Stimulated activated CD4-positive, alpha-beta T cell treated with anti-CD3 and anti-CD28 coated beads, Interleukin-15, amount 100 ng/mL, for 24 hours (primary cell): ENCODE measurements around the gene CHAC1.

Experiments
- DNase-seq: peaks from one replicate; pipeline ENCODE4 v3.0.0-alpha.2; 2020

CHAC1 gene

DNA sequence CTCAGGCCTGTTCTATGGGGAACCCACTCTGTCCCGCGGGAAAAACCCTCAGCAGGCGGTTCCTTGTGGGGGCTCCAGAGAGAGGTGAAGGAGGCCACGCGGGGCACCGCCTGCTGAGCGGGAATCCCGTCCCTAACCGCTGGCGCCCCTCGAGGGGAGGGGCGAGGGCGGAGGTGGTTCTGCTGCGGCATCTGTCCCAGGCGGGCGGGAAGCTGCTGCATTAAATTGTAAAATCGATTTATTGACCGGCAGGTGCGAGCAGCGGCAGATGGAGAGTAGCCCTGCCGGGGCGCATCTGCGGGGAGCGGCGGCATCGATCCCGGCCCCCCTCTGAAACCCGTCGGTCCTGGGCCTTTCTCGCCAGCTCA is 27.8 kb upstream of the CHAC1 start:
- DNase-seq, result no peak

DNA sequence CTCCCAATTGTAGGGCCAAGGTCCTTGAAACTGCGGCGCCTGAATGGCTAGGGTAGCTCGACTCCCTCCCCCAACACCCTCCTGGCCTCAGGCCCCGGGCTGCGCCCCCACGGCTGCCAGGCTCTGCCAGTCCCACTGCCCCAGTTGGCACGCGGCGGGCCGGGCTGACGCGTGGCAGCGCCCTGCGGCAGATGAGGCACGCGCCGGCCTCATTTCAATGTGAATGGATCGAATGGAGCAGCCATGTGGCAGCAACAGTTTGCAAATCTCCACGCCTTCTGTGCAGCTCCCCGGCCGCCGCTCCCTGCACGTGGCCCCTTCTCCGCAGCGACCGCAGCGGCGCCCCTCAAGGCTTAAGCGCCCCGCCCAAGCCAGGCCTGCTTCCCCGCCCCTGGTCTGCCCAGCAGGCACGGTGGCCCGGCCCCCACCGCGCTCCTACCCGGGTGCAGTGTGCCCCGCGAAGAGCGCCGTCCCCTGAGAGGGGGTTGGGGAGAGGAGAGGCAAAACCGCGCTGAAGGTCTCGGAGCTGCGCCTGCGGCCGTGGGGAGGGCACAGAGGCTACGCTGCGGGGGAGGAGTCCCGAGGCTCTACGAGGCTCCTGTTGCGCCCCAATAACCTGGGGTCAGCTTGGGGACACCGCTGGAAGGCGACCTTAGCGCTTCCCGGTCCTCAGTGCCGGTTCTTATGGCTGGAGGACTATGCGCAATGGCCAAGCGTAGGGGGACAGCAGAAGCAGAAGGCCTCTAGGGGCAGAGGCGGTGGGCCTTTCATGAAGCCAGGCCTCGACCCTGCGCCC is 27.2 kb upstream of the CHAC1 start:
- peak; percentile 31 for DNase-seq

DNA sequence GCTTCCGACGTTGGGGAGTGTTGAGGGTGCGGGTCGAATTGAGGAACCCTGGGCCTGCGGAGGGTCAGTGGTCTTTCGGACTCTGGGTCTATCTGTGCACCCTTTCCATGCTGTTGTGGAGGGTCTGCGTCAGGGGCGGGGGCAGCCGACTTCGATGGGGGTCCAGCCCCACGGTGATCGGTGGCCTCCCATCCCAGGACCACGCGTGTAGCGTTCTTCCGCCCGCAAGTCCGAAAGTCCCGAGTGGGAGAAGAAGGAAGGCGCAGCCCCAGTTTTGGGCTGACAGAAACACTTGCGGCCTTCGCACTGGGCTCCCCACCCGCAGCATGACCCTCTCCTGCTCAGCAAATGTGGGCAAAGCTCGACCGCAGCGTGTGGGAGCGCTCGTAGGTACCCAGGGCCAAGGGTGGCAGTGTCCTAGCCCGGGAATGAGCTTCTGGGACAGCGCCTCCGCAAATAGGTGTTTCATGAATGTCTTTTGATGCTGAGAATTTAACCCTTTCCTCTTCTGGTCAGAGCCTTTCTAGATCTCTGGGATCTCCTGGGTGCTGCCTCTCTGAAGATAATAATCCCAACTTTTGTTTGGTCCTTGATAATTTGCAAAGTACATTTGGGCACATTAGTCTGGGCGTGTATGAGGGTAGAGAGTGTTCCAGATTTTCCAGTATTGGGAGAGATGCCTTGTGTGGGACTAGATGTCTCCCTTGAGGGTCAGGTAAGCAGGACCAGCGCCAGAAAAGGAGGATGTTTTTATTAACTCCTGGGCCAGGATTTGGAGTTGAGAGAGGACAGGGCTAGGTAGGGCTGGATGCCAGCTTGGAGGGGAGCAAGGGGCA is 26.4 kb upstream of the CHAC1 start:
- no peak for DNase-seq

DNA sequence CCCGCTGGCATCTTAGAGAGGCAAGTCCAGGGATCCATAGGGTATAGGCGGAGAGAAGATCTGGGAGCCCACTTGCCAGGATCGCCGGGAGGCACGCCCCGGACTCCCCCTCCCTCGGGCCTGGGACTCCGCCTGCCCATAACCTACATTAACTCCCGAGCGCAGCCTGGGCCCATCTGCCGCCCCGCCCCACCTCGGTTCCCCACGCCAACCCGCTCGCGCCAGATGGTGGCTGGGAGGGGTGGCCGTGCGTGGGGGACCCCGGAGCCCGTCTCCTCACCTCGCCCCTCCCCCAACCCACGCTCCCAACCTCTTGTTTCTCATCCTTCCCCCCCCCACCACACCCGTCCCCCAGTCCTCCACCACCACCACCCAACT is 25.8 kb upstream of the CHAC1 start:
- no peak for DNase-seq

DNA sequence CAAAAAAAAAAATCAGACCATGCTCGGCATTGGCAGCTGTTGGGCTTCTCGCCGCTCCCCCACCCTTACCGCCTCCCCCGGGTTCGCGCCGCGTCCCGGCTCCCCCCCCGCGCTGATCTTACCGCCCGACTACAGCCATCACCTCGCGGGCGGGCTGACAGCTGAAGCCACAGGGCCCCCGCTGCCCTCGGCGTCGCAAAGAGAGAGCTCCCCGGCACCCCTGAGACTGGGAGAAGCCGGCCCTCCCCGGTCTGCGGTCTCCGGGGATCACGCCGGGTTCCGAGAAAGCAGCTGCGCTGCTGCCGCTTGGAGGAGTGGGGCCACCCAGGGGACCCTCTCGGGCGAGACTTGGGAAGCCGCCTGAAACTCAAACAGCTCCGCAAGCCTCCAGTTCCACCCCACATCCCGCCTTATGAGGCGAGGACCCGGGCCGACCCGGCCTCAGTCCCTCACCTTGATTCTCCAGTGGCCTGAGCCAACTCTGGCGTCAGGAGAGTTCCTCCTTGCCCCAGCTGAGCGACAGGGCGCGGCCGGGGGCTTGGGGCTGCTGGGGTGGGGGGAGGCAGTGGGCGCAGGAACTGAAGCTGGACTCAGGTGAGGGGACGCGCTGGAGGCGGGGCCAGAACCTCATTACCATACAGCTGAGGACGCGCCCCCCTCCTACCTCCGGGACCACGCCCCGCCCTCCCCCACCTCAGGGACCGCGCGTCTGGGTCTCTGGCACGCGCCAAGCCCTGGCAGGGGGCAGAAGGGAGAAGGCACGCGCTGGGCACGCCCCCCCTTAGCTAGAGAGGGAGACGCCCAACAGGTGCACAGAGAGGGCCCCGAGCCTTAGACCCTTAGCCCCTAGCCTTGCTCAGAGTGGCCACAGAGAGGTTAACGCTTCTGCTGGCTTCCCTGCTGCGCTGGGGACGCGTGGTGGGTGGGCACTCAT is 25.1 kb upstream of the CHAC1 start:
- DNase-seq, result peak; percentile 33

DNA sequence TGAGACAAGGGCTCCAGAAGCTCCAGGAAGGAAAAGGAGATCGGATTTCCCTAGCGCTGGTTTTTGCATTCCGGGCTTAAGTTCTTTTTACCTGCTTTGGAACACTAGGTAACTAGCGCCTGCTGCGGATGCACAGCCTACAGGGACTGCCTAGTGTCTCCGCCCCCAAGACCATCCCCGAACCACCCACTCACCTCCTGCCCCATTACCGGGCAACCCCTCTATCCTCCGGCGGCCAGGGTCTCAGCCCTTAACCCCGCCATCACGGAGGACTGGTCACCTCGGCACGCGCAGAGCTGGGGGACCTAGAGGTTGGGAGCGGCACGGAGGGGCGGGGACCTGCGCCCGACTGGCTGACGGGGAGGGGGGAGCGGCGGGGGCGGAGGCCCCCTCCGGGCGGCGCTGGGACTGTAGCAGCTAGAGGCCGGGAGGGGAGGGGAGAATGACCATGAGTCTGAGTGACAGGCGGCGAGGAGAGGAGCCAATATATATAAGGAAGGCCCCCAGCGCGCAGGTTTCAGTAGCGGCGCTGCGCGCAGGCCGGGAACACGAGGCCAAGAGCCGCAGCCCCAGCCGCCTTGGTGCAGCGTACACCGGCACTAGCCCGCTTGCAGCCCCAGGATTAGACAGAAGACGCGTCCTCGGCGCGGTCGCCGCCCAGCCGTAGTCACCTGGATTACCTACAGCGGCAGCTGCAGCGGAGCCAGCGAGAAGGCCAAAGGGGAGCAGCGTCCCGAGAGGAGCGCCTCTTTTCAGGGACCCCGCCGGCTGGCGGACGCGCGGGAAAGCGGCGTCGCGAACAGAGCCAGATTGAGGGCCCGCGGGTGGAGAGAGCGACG is 24.2 kb upstream of the CHAC1 start, which contains the start of gene DLL4:
Gene DLL4, plus strand, starts transcription at position 520 of the 839 bp plus-strand sequence. CDS start 329 bp downstream, outside the sequence.
- peak; percentile 62 for DNase-seq

DNA sequence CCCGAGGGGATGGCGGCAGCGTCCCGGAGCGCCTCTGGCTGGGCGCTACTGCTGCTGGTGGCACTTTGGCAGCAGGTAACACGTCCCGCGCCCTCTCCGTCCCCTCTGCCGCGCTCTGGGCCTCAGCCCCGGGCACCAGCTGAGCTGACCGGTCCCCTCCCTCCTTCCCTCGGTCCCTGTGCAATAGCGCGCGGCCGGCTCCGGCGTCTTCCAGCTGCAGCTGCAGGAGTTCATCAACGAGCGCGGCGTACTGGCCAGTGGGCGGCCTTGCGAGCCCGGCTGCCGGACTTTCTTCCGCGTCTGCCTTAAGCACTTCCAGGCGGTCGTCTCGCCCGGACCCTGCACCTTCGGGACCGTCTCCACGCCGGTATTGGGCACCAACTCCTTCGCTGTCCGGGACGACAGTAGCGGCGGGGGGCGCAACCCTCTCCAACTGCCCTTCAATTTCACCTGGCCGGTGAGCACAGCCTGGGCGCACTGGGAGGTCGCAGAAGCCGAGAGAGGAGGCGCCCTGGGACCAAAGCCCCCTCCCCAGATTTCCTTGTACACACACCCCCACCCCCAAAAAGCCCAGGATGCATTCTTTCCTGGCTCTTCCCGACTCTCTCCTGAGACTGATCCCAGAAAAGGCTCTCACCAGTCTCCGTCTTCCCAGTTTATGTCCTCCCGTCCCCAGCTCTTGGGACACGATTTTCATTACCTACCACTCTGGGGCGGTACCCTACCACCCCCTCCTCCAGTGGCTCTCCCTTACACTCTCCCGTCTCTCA is 23.4 kb upstream of the CHAC1 start:
- peak; percentile 34 for DNase-seq

DNA sequence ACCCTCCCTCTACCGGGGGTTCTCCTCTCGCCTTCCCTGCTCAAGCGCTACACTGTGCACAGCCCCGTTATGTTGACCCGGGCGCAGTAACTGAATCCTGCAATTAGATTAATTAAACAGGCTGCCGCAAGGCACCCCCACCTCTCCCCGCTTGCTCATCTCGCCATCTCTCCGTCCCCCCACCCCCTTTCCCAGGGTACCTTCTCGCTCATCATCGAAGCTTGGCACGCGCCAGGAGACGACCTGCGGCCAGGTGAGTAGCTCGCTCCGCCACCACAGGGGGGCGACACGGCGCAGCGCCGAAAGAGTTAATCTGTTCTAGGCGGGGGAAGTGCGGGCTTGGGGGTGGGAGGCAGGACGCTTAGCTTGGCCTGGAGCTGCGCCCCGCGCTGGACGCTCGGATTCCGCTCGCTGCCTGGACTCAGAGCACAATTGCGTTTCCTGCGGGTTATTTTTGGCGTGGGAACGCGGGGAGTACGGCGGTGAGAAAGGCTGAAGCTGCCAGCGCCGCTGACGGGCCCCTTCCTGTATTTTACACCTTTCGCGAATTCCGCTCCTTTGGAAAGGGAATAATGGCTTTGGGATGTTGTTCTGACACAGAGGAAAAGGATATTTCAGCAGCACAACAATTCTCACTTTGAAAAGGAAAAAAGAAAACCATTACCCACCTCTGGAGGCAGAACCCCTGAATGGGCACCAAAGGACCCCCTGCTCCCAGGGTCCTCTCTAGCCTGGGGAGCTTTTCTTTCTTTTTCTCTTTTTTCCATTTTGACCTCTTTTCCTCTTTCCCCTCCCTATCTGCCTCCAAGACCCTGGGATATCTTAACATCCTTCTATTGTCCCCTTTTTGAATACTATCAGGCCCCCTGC is 22.6 kb upstream of the CHAC1 start:
- DNase-seq, result peak; percentile 71

DNA sequence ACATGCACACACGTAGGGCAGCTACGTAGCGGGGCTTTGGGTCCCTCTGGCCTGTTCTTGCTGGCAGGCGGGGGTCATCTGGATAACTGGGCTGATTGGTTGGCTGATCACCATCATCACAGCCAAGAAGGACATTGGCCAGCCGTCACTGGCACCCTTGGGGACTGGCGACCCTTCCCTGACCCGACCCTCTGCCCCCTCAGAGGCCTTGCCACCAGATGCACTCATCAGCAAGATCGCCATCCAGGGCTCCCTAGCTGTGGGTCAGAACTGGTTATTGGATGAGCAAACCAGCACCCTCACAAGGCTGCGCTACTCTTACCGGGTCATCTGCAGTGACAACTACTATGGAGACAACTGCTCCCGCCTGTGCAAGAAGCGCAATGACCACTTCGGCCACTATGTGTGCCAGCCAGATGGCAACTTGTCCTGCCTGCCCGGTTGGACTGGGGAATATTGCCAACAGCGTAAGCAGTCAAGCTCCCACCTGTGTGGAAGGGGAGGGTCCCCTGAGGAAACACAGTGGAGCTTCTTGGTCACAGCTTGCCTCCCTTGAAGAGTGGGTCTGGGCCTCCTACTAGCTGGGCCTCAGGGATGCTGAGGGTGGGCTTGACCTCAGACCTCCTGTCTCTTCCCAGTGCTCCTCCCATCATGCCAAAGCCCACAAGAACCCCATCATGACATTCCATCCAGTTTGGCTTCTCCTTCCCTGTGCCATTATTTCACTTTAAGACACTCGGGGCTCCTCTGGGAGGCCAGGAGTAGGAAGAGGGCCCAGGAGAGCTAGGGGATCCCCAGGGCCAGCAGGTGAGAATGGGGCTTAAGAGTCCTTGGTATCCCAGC is 21.8 kb upstream of the CHAC1 start:
- no peak for DNase-seq

DNA sequence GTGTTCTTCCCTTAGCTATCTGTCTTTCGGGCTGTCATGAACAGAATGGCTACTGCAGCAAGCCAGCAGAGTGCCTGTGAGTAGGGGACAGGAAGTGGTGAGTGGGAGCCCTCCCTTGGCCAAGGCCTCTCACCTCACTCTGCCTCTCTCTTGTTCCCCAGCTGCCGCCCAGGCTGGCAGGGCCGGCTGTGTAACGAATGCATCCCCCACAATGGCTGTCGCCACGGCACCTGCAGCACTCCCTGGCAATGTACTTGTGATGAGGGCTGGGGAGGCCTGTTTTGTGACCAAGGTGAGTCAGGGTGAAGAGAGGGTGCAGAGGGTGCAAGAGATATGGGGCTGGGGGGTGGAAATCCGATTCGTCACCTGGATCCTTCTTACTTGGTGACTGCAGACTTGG is 21.1 kb upstream of the CHAC1 start:
- no peak for DNase-seq

DNA sequence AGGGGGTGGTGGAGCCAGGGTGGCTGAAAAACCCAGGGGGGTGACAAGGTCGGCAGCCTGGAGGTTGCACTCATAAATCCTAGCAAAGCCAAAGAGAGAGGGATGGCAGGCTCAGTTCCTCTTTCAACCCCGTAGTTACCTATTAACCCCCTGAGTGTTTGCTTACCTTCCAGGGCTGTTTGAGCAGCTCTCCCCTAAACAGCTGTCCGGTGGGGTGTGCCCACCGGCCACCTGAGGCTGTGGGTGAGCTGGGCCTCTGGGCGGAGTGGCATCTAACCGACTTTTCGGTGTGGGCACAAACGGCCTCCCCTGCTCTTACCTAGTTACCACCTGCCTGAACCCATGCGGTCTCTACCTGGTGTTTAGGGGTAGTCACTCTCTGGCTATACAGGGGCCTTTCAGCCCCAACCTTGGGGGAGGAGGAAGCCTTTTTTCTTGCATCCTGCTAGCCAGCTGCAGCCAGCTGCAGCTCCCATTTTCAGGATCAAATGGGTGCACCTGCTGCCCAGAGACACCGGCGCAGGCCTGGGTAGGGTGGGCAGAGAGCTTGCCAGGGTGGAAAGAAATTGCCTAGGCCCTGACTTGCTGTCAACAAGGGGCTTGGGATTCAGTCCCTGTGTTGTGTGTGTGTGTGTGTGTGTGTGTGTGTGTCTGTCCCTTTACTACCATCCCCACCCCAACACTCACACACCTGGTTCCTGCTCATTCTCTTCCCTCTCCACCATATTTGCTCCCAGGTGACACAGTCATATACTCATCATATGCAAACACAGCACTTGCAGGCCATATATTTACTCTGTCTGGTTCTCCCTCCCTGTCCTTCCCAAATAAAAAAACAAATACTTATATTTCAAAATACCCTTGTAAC is 20.4 kb upstream of the CHAC1 start:
- DNase-seq, result no peak

DNA sequence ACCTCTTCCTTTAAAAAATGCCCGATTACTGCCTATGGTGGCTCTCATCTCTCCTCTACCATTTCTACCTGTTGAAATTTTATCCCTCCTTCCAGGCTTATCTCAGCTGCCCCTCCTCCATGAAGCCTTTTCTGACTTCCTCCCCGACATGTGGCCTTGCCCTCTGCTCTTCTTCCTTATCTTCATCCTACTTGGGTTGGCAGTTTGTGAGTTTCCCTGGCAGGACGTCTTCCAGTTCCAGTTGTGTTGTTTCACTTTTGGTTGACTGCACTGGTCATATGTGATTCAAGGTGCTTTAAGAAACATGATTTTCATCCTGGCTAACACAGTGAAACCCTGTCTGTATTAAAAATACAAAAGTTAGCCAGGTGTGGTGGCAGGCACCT is 19.8 kb upstream of the CHAC1 start:
- no peak for DNase-seq

DNA sequence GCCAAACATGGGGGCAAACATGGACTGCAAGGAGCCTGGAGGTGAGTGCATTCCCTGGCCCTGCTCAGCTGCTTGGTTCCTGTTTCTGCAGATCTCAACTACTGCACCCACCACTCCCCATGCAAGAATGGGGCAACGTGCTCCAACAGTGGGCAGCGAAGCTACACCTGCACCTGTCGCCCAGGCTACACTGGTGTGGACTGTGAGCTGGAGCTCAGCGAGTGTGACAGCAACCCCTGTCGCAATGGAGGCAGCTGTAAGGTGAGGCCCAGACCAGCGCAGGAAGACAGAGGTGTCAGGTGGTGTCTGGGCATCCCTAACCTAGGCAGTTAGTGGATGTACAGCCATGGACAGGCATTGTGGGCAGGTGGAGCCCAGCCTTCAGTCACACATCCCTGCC is 18.8 kb upstream of the CHAC1 start:
- DNase-seq, result no peak

DNA sequence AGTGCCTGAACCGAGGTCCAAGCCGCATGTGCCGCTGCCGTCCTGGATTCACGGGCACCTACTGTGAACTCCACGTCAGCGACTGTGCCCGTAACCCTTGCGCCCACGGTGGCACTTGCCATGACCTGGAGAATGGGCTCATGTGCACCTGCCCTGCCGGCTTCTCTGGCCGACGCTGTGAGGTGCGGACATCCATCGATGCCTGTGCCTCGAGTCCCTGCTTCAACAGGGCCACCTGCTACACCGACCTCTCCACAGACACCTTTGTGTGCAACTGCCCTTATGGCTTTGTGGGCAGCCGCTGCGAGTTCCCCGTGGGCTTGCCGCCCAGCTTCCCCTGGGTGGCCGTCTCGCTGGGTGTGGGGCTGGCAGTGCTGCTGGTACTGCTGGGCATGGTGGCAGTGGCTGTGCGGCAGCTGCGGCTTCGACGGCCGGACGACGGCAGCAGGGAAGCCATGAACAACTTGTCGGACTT is 17.0 kb upstream of the CHAC1 start:
- DNase-seq, result no peak

DNA sequence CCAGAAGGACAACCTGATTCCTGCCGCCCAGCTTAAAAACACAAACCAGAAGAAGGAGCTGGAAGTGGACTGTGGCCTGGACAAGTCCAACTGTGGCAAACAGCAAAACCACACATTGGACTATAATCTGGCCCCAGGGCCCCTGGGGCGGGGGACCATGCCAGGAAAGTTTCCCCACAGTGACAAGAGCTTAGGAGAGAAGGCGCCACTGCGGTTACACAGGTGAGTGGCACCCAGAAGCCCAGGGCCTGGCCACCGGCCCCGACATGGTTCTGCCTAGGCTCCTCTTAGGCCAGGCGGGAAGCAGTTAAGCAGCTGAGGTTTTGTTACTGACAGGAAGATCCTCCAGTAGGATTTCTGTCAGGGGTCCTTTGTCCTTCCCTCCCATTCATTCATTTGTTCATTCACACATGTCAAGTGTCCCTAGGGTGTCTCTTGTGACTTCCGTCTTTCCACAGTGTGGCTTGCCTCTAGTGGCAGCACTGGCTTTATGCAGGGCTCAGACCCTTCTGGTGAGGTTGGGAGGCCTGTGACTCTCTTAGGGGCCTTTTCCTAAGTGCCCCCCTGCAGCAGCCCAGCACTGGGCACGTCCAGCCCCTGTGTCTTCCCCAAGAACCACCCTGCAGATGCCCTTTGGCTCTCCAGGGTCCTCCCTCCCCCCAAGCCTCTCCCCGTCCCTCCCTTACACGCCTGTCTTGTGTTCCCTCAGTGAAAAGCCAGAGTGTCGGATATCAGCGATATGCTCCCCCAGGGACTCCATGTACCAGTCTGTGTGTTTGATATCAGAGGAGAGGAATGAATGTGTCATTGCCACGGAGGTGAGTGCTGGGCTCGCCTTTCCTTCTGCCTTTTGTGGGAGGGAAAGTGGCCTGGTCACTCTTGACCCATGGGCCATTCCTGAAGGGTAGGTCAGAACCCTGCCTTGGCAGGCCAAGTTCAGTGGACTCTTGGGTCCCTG is 16.3 kb upstream of the CHAC1 start:
- DNase-seq, result no peak

DNA sequence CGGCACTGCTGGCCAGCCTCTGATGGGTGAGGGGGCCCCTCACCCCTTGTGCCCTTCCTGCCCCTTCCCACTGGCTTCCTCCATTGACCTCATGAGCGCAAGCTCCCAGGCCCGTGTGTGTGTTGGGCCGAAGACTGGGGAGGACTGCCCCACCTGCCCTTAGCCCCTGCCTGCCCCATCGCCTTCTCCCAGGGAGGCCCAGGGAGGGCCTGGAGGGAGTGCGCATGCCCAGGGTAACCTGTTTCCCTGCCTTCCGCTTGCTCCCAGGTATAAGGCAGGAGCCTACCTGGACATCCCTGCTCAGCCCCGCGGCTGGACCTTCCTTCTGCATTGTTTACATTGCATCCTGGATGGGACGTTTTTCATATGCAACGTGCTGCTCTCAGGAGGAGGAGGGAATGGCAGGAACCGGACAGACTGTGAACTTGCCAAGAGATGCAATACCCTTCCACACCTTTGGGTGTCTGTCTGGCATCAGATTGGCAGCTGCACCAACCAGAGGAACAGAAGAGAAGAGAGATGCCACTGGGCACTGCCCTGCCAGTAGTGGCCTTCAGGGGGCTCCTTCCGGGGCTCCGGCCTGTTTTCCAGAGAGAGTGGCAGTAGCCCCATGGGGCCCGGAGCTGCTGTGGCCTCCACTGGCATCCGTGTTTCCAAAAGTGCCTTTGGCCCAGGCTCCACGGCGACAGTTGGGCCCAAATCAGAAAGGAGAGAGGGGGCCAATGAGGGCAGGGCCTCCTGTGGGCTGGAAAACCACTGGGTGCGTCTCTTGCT is 15.3 kb upstream of the CHAC1 start:
- no peak for DNase-seq
